MCF 10A (cell line): ENCODE data around the gene AMER2. TPM values are rescaled to one million over a fixed set of nuclear protein-coding genes. Genes with fewer than 3 reads are reported as not detected.

Experiments
- BruUV-seq: library from RNA; stranded (reverse); fragments of 400-500 nt; replicated peaks from 2 replicates; lab custom pipeline; 2021; lab: Mats Ljungman, UMichigan
- CTCF ChIA-PET: fragments of 300-600 bp; sonication (Branson Sonifier 250); formaldehyde crosslinking; extraction: SDS; loops from one replicate; lab custom pipeline; 2021; ENCODE audit warnings: antibody characterized with exemption, inconsistent platforms; lab: Yijun Ruan, JAX
- POLR2A ChIA-PET: fragments of 300-600, 350-650 bp; sonication (Branson Sonifier 250); formaldehyde crosslinking; extraction: SDS; loops from one replicate; lab custom pipeline; 2020; ENCODE audit warnings: antibody characterized with exemption, inconsistent platforms; lab: Yijun Ruan, JAX
- DNase-seq: peaks from one replicate; pipeline ENCODE4 v3.0.0-alpha.2; 2018; ENCODE audit not compliant: unreplicated experiment
- H3K27ac Mint-ChIP-seq: one replicate; pipeline ENCODE4 v1.8.0; 2022; ENCODE audit warnings: mild to moderate bottlenecking, low read depth, mixed read lengths; ENCODE audit not compliant: unreplicated experiment
- H3K27me3 Mint-ChIP-seq: one replicate; pipeline ENCODE4 v1.8.0; 2022; ENCODE audit warnings: mixed read lengths; ENCODE audit not compliant: insufficient read depth, unreplicated experiment
- H3K36me3 Mint-ChIP-seq: one replicate; pipeline ENCODE4 v1.8.0; 2022; ENCODE audit warnings: mild to moderate bottlenecking, moderate library complexity, mixed read lengths; ENCODE audit not compliant: insufficient read depth, unreplicated experiment
- H3K4me1 Mint-ChIP-seq: one replicate; pipeline ENCODE4 v1.8.0; 2022; ENCODE audit warnings: mixed read lengths; ENCODE audit not compliant: insufficient read depth, unreplicated experiment
- H3K4me3 Mint-ChIP-seq: one replicate; pipeline ENCODE4 v1.8.0; 2022; ENCODE audit warnings: mild to moderate bottlenecking, moderate library complexity, mixed read lengths; ENCODE audit not compliant: unreplicated experiment
- H3K9me3 Mint-ChIP-seq: one replicate; pipeline ENCODE4 v1.8.0; 2022; ENCODE audit warnings: mixed read lengths; ENCODE audit not compliant: unreplicated experiment
- CTCF ChIP-seq: fragments of 200-600 bp; IDR thresholded peaks from one replicate; pipeline ENCODE4 v1.8.0; 2022; ENCODE audit warnings: antibody characterized with exemption, mild to moderate bottlenecking; ENCODE audit not compliant: unreplicated experiment
- intact Hi-C: fragments of 100-400 bp; cut with micrococcal nuclease; formaldehyde crosslinking; loops from 2 replicates; pipeline ENCODE4 v1.14.1; 2022
- total RNA-seq: library from RNA; stranded (reverse); gene quantifications from 2 replicates; pipeline ENCODE4 v1.2.3, GENCODE V29; 2022

Gene AMER2
- total RNA-seq, 1 experiment from 2014 or later: not detected

- Mint-ChIP-seq H3K4me1 (peaks cover 6% of the 10 kb centered on the region), H3K9me3 (no peaks in the 10 kb centered on the region), H3K36me3 (no peaks in the 10 kb centered on the region), H3K27ac (no peak overlapping the region), H3K4me3 (no peak overlapping the region), H3K27me3 (no peaks in the 10 kb centered on the region)
- intact Hi-C loops: no loop called here
- no peak for TF ChIP-seq CTCF
- ChIA-PET POLR2A (no interaction called here), CTCF (no interaction called here)
- DNase-seq: no peak
- BruUV-seq: no TSS peak
These were observed 53.6 kb downstream of the AMER2 start for GRCh38 chr13:25118378-25118905.

- TF ChIP-seq CTCF: no peak
- POLR2A ChIA-PET: no interaction called here
- no peaks in the 10 kb centered on the region for H3K36me3 Mint-ChIP-seq
- H3K4me3 Mint-ChIP-seq: no peak overlapping the region
- intact Hi-C loops: no loop called here
- H3K27ac Mint-ChIP-seq: no peak overlapping the region
- CTCF ChIA-PET: interaction anchor here (0.6 to 1.5 kb wide), 5 partner anchors 26 to 763 kb away, joined by 3 read pairs; no protein-coding TSS in a partner anchor
- BruUV-seq: no TSS peak
- no peak for DNase-seq
- H3K4me1 Mint-ChIP-seq: peaks cover 6% of the 10 kb centered on the region
- H3K9me3 Mint-ChIP-seq: no peaks in the 10 kb centered on the region
- no peaks in the 10 kb centered on the region for H3K27me3 Mint-ChIP-seq
These were observed 54.8 kb downstream of the AMER2 start for GRCh38 chr13:25117312-25117711.

GRCh38 chr13:25116044-25116443 is 56.0 kb downstream of the AMER2 start:
- Mint-ChIP-seq H3K4me3 (no peak overlapping the region), H3K36me3 (no peaks in the 10 kb centered on the region), H3K9me3 (no peaks in the 10 kb centered on the region), H3K27me3 (no peaks in the 10 kb centered on the region), H3K27ac (no peak overlapping the region), H3K4me1 (peaks cover 6% of the 10 kb centered on the region)
- no peak for TF ChIP-seq CTCF
- POLR2A ChIA-PET: no interaction called here
- intact Hi-C loops: no loop called here
- CTCF ChIA-PET: no interaction called here
- DNase-seq: no peak
- no TSS peak for BruUV-seq

DNA sequence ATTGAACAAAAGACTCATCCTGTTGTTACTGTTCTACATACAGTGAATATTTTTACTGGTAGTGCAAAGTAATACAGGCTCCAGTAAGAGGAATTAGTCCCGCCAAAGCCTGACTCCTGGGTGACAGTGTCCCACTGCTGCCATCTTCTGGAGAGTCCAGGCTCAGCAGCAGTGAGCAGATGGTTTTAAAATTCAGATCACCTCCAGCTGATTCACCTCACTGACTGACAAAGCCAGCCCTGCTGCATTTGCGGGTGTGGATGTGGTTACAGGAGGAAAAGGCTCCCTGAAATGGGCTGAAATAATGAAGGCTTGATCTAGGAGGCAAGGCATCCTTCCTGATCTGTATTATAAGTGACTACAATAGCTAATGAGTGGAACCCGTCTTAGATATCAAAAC is 57.9 kb downstream of the AMER2 start:
- CTCF ChIA-PET: interaction anchor here (0.6 to 4.7 kb wide), 37 partner anchors 9 to 1747 kb away, joined by 3 to 44 read pairs (median 4); partner anchors contain the start of gene PABPC3
- TF ChIP-seq CTCF: peak; percentile 71
- peak; percentile 77 for DNase-seq
- no peaks in the 10 kb centered on the region for H3K36me3 Mint-ChIP-seq
- no peak overlapping the region for H3K4me3 Mint-ChIP-seq
- intact Hi-C loops: loop anchor here (1.0 kb wide), 3 partner anchors 29 to 109 kb away; no protein-coding TSS in a partner anchor
- no TSS peak for BruUV-seq
- POLR2A ChIA-PET: interaction anchor here (0.6 kb wide), 2 partner anchors 51 to 74 kb away, joined by 3 read pairs; no protein-coding TSS in a partner anchor
- H3K9me3 Mint-ChIP-seq: no peaks in the 10 kb centered on the region
- no peak overlapping the region for H3K27ac Mint-ChIP-seq
- H3K4me1 Mint-ChIP-seq: peaks cover 6% of the 10 kb centered on the region
- no peaks in the 10 kb centered on the region for H3K27me3 Mint-ChIP-seq
